ENCODE measurements around the gene BMP10.

DNA sequence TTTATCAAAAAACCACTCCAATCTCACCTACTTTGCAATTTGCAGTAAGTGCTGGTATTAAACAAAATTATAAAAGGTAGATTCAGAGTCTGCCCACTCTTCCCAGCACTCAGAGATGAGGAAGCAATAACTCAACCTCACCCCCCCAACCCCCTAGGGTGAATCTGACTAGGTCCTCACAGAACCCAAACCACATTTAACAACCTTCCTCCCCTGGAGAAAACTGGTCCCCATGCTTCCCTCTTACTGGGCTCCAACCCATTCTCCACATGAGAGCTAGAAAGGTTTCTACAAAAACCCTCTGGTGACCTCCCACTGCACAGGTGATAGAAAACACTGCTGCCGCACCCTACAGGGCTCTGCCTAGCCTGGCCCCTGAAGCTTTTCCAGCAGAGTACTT is 40.5 kb upstream of the BMP10 start:
- TF ChIP-seq, protein P1, sequence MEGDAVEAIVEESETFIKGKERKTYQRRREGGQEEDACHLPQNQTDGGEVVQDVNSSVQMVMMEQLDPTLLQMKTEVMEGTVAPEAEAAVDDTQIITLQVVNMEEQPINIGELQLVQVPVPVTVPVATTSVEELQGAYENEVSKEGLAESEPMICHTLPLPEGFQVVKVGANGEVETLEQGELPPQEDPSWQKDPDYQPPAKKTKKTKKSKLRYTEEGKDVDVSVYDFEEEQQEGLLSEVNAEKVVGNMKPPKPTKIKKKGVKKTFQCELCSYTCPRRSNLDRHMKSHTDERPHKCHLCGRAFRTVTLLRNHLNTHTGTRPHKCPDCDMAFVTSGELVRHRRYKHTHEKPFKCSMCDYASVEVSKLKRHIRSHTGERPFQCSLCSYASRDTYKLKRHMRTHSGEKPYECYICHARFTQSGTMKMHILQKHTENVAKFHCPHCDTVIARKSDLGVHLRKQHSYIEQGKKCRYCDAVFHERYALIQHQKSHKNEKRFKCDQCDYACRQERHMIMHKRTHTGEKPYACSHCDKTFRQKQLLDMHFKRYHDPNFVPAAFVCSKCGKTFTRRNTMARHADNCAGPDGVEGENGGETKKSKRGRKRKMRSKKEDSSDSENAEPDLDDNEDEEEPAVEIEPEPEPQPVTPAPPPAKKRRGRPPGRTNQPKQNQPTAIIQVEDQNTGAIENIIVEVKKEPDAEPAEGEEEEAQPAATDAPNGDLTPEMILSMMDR (IDR thresholded peaks at IDR 0.05) = no peak
- TF ChIP-seq POLR2A (IDR thresholded peaks at IDR 0.05) = no peak
